H9 (cell line): Measurements from ENCODE around the gene BANP. TPM values are rescaled to one million over a fixed set of nuclear protein-coding genes. Genes with fewer than 3 reads are reported as not detected.

Source experiments
- DNase-seq: peaks from one replicate; pipeline ENCODE4 v3.0.0-alpha.2; 2017
- H2AFZ ChIP-seq: one replicate; pipeline ENCODE4 v1.6.1; 2013; ENCODE audit warnings: mild to moderate bottlenecking, low read length, control low read depth, moderate library complexity
- H2AK5ac ChIP-seq: 2 replicates; pipeline ENCODE4 v1.6.1; 2013; ENCODE audit warnings: low read length, control low read depth, mixed read lengths; ENCODE audit not compliant: insufficient read length
- H2BK120ac ChIP-seq: one replicate; pipeline ENCODE4 v1.6.1; 2013; ENCODE audit warnings: low read depth, mild to moderate bottlenecking, low read length, control low read depth, inconsistent platforms; ENCODE audit not compliant: poor library complexity, severe bottlenecking
- H2BK12ac ChIP-seq: 2 replicates; pipeline ENCODE4 v1.6.1; 2013; ENCODE audit warnings: low read length, control low read depth, mixed read lengths, low read depth; ENCODE audit not compliant: insufficient read length
- H2BK15ac ChIP-seq: 2 replicates; pipeline ENCODE4 v1.6.1; 2013; ENCODE audit warnings: low read depth, low read length, control low read depth
- H2BK20ac ChIP-seq: one replicate; pipeline ENCODE4 v1.6.1; 2013; ENCODE audit warnings: low read depth, mild to moderate bottlenecking, low read length, control low read depth, inconsistent platforms; ENCODE audit not compliant: poor library complexity, severe bottlenecking
- H2BK5ac ChIP-seq: 2 replicates; pipeline ENCODE4 v1.6.1; 2013; ENCODE audit warnings: low read length, control low read depth, mixed read lengths; ENCODE audit not compliant: insufficient read length
- H3K14ac ChIP-seq: 2 replicates; pipeline ENCODE4 v1.6.1; 2013; ENCODE audit warnings: low read length, control low read depth; ENCODE audit not compliant: insufficient read depth
- H3K18ac ChIP-seq: 2 replicates; pipeline ENCODE4 v1.6.1; 2013; ENCODE audit warnings: low read depth, mild to moderate bottlenecking, mixed read lengths, low read length, control low read depth; ENCODE audit not compliant: insufficient read length
- H3K23ac ChIP-seq: 2 replicates; pipeline ENCODE4 v1.6.1; 2013; ENCODE audit warnings: low read length, control low read depth, mixed read lengths, low read depth; ENCODE audit not compliant: insufficient read length
- H3K23me2 ChIP-seq: 2 replicates; pipeline ENCODE4 v1.6.1; 2013; ENCODE audit warnings: low read depth, mild to moderate bottlenecking, mixed read lengths, low read length, control low read depth; ENCODE audit not compliant: insufficient read length, poor library complexity, severe bottlenecking
- H3K27ac ChIP-seq: 2 replicates; pipeline ENCODE4 v1.5.1; 2013; ENCODE audit warnings: low read length, control low read depth, mixed read lengths, low read depth; ENCODE audit not compliant: insufficient read length
- H3K27me3 ChIP-seq: 2 replicates; pipeline ENCODE4 v1.6.1; 2013; ENCODE audit warnings: low read length, control low read depth, inconsistent platforms; ENCODE audit not compliant: insufficient read depth
- H3K4ac ChIP-seq: 2 replicates; pipeline ENCODE4 v1.6.1; 2013; ENCODE audit warnings: low read depth, mild to moderate bottlenecking, control low read depth, inconsistent platforms, low read length, moderate library complexity
- H3K4me1 ChIP-seq: 2 replicates; pipeline ENCODE4 v1.6.1; 2013; ENCODE audit warnings: low read length, control low read depth, inconsistent platforms; ENCODE audit not compliant: insufficient read depth
- H3K4me2 ChIP-seq: 2 replicates; pipeline ENCODE4 v1.6.1; 2013; ENCODE audit warnings: low read length, control low read depth, mixed read lengths; ENCODE audit not compliant: insufficient read length, insufficient read depth
- H3K56ac ChIP-seq: 2 replicates; pipeline ENCODE4 v1.6.1; 2013; ENCODE audit warnings: low read depth, mild to moderate bottlenecking, mixed read lengths, low read length, control low read depth; ENCODE audit not compliant: insufficient read length
- H3K79me1 ChIP-seq: 2 replicates; pipeline ENCODE4 v1.6.1; 2013; ENCODE audit warnings: low read depth, mild to moderate bottlenecking, moderate library complexity, low read length, control low read depth, inconsistent platforms; ENCODE audit not compliant: insufficient read depth, poor library complexity, severe bottlenecking
- H3K79me2 ChIP-seq: 2 replicates; pipeline ENCODE4 v1.6.1; 2013; ENCODE audit warnings: low read length, control low read depth, inconsistent platforms; ENCODE audit not compliant: insufficient read depth
- H3K9ac ChIP-seq: 2 replicates; pipeline ENCODE4 v1.6.1; 2013; ENCODE audit warnings: low read length, control low read depth, mixed read lengths; ENCODE audit not compliant: insufficient read length; ENCODE audit errors: extremely low read depth
- H3K9me3 ChIP-seq: one replicate; pipeline ENCODE4 v1.6.1; 2013; ENCODE audit warnings: low read depth, low read length, inconsistent platforms; ENCODE audit not compliant: control insufficient read depth
- H3T11ph ChIP-seq: one replicate; pipeline ENCODE4 v1.6.1; 2013; ENCODE audit warnings: mild to moderate bottlenecking, low read length, control low read depth, inconsistent platforms
- H4K20me1 ChIP-seq: one replicate; pipeline ENCODE4 v1.6.1; 2013; ENCODE audit not compliant: control insufficient read depth, insufficient read length, insufficient read depth
- H4K5ac ChIP-seq: 2 replicates; pipeline ENCODE4 v1.6.1; 2013; ENCODE audit warnings: low read depth, mild to moderate bottlenecking, mixed read lengths, low read length, control low read depth; ENCODE audit not compliant: insufficient read length
- H4K8ac ChIP-seq: replicated peaks from 2 replicates; pipeline ENCODE4 v1.6.1; 2013; ENCODE audit warnings: low read length, control low read depth, mixed read lengths, low read depth; ENCODE audit not compliant: insufficient read length
- H4K91ac ChIP-seq: 2 replicates; pipeline ENCODE4 v1.6.1; 2013; ENCODE audit warnings: low read depth, mild to moderate bottlenecking, moderate library complexity, mixed read lengths, low read length, control low read depth; ENCODE audit not compliant: insufficient read length
- H3K27ac Mint-ChIP-seq, 3 experiments: 2 replicates in 2 of 3; 3 replicates in 1 of 3; pipeline ENCODE4 v1.8.0; 2020 to 2021; ENCODE audit warnings: mixed read lengths in 3 of 3, mild to moderate bottlenecking in 1 of 3, moderate library complexity in 1 of 3
- H3K27me3 Mint-ChIP-seq: 2 replicates; pipeline ENCODE4 v1.8.0; 2021; ENCODE audit warnings: low read depth, mild to moderate bottlenecking, moderate library complexity, mixed read lengths
- H3K36me3 Mint-ChIP-seq, 3 experiments: 2 replicates in 2 of 3; 3 replicates in 1 of 3; pipeline ENCODE4 v1.8.0; 2020 to 2021; ENCODE audit warnings: low read depth in 3 of 3, mixed read lengths in 3 of 3; ENCODE audit not compliant: insufficient read depth in 1 of 3
- H3K4me1 Mint-ChIP-seq, 2 experiments: 2 replicates each; pipeline ENCODE4 v1.8.0; 2020; ENCODE audit warnings: mixed read lengths in 2 of 2
- H3K4me3 Mint-ChIP-seq, 2 experiments: 2 replicates in 1 of 2; 3 replicates in 1 of 2; pipeline ENCODE4 v1.8.0; 2020 to 2021; ENCODE audit warnings: mild to moderate bottlenecking in 2 of 2, mixed read lengths in 2 of 2, moderate library complexity in 1 of 2
- H3K9me3 Mint-ChIP-seq, 2 experiments: 2 replicates in 1 of 2; 3 replicates in 1 of 2; pipeline ENCODE4 v1.8.0; 2020; ENCODE audit warnings: mild to moderate bottlenecking in 2 of 2, mixed read lengths in 2 of 2, moderate library complexity in 1 of 2
- CTCF ChIP-seq: fragments of 200-600 bp; sonication (generic); conservative IDR thresholded peaks from 3 replicates; pipeline ENCODE4 v1.8.0; 2021; ENCODE audit warnings: antibody characterized with exemption, mild to moderate bottlenecking
- WGBS: extraction: QIAGEN DNeasy Blood & Tissue Kit; methylation state at CpG from one replicate; pipeline ENCODE4 v1.1.7; 2013; ENCODE audit warnings: missing lambda C conversion rate, low lambda C conversion rate, mixed read lengths; ENCODE audit not compliant: insufficient read length; ENCODE audit errors: extremely low coverage; 5-methylcytosine and 5-hydroxymethylcytosine counted together
- total RNA-seq: library from RNA; stranded (reverse); gene quantifications from 2 replicates; pipeline ENCODE4 v1.2.1, GENCODE V29; 2021

Gene BANP
- total RNA-seq, 1 experiment from 2014 or later = 24.9 TPM

GRCh38 chr16:87942680-87943079, 8.6 kb upstream of the BANP start:
- Histone ChIP-seq H3K4ac (no peak overlapping the region), H3T11ph (no peak overlapping the region), H3K27ac (no peak overlapping the region), H4K8ac (no peak overlapping the region), H3K9ac (no peak overlapping the region), H3K18ac (no peak overlapping the region), H2BK12ac (no peak overlapping the region), H2BK15ac (no peak overlapping the region), H3K79me2 (no peaks in the 10 kb centered on the region), H4K91ac (no peak overlapping the region), H3K14ac (no peak overlapping the region), H3K79me1 (no peaks in the 10 kb centered on the region), H3K9me3 (no peaks in the 10 kb centered on the region), H3K4me2 (no peak overlapping the region), H2BK120ac (no peak overlapping the region), H4K5ac (no peak overlapping the region), H2AFZ (no peak overlapping the region), H4K20me1 (no peaks in the 10 kb centered on the region), H2BK20ac (no peak overlapping the region), H3K27me3 (no peaks in the 10 kb centered on the region), H3K23me2 (no peaks in the 10 kb centered on the region), H2BK5ac (no peak overlapping the region), H3K23ac (no peak overlapping the region), H2AK5ac (no peak overlapping the region), H3K4me1 (no peaks in the 10 kb centered on the region; the same call in 1 of the 2 replicates), H3K56ac (no peak overlapping the region)
- Mint-ChIP-seq H3K27me3 (peaks cover 3% of the 10 kb centered on the region; the same call in 1 of the 2 replicates), H3K4me3 (no peak overlapping the region), H3K36me3 (no peaks in the 10 kb centered on the region), H3K4me1 (peaks cover 22 to 30% of the 10 kb centered on the region in 2 experiments), H3K27ac (no peak overlapping the region), H3K9me3 (no peaks in the 10 kb centered on the region; a peak in 1 of 5 replicates)
- WGBS = no CpG with 5 or more reads among the region's 5 CpGs
- TF ChIP-seq CTCF = no peak
- no peak for DNase-seq
